HEK293 (cell line): ENCODE measurements around the gene SNCB.

Source experiments
- ATF2 ChIP-seq: fragments of 450-650 bp; formaldehyde crosslinking; IDR thresholded peaks from 2 replicates; pipeline ENCODE4 v1.5.1; 2016; ENCODE audit warnings: missing biosample characterization, missing genetic modification characterization, low read depth
- GFI1B ChIP-seq: fragments of 450-650 bp; formaldehyde crosslinking; IDR thresholded peaks from 2 replicates; pipeline ENCODE4 v1.5.1; 2016; ENCODE audit warnings: missing biosample characterization, missing genetic modification characterization
- GLI2 ChIP-seq: fragments of 450-650 bp; formaldehyde crosslinking; IDR thresholded peaks from 2 replicates; pipeline ENCODE4; 2017; ENCODE audit warnings: missing biosample characterization, missing genetic modification characterization, low read depth, borderline replicate concordance
- GLIS2 ChIP-seq: fragments of 450-650 bp; formaldehyde crosslinking; IDR thresholded peaks from 2 replicates; pipeline ENCODE4 v1.5.1; 2016; ENCODE audit warnings: missing biosample characterization, missing genetic modification characterization
- HOXA7 ChIP-seq: sonication (generic); formaldehyde crosslinking; IDR thresholded peaks from 2 replicates; pipeline ENCODE4 v1.8.1; 2022; ENCODE audit warnings: missing genetic modification reagents, borderline replicate concordance
- KLF1 ChIP-seq: fragments of 450-650 bp; formaldehyde crosslinking; IDR thresholded peaks from 2 replicates; pipeline ENCODE4 v1.5.1; 2016; ENCODE audit warnings: missing biosample characterization, missing genetic modification characterization
- KLF16 ChIP-seq: fragments of 450-650 bp; formaldehyde crosslinking; IDR thresholded peaks from 2 replicates; pipeline ENCODE4 v1.5.1; 2017; ENCODE audit warnings: missing biosample characterization, missing genetic modification characterization
- KLF9 ChIP-seq: fragments of 450-650 bp; formaldehyde crosslinking; IDR thresholded peaks from 2 replicates; pipeline ENCODE4 v1.5.1; 2016; ENCODE audit warnings: missing biosample characterization, missing genetic modification characterization, low read depth
- MYNN ChIP-seq: fragments of 450-650 bp; formaldehyde crosslinking; IDR thresholded peaks from 2 replicates; pipeline ENCODE4 v1.5.1; 2016; ENCODE audit warnings: missing biosample characterization, missing genetic modification characterization, borderline replicate concordance
- OSR2 ChIP-seq: fragments of 450-650 bp; formaldehyde crosslinking; IDR thresholded peaks from 2 replicates; pipeline ENCODE4 v1.5.1; 2016; ENCODE audit warnings: missing biosample characterization, missing genetic modification characterization
- RBAK ChIP-seq: fragments of 450-650 bp; formaldehyde crosslinking; IDR thresholded peaks from 2 replicates; pipeline ENCODE4 v1.5.1; 2016; ENCODE audit warnings: missing biosample characterization, missing genetic modification characterization
- ZBTB17 ChIP-seq: fragments of 450-650 bp; formaldehyde crosslinking; IDR thresholded peaks from 2 replicates; pipeline ENCODE4 v1.5.1; 2016; ENCODE audit warnings: missing biosample characterization, missing genetic modification characterization
- ZBTB20 ChIP-seq: fragments of 450-650 bp; formaldehyde crosslinking; IDR thresholded peaks from 2 replicates; pipeline ENCODE4 v1.5.1; 2016; ENCODE audit warnings: missing biosample characterization, missing genetic modification characterization
- ZBTB6 ChIP-seq: fragments of 450-650 bp; formaldehyde crosslinking; IDR thresholded peaks from 2 replicates; pipeline ENCODE4 v1.5.1; 2017; ENCODE audit warnings: missing biosample characterization, missing genetic modification characterization
- ZEB2 ChIP-seq: fragments of 450-650 bp; formaldehyde crosslinking; IDR thresholded peaks from 2 replicates; pipeline ENCODE4 v1.5.1; 2016; ENCODE audit warnings: missing biosample characterization, missing genetic modification characterization
- ZNF114 ChIP-seq: fragments of 450-650 bp; formaldehyde crosslinking; IDR thresholded peaks from 2 replicates; pipeline ENCODE4 v1.5.0; 2017; ENCODE audit warnings: missing biosample characterization, missing genetic modification characterization
- ZNF138 ChIP-seq: fragments of 450-650 bp; formaldehyde crosslinking; IDR thresholded peaks from 2 replicates; pipeline ENCODE4 v1.5.1; 2016; ENCODE audit warnings: missing biosample characterization, missing genetic modification characterization, borderline replicate concordance
- ZNF335 ChIP-seq: fragments of 450-650 bp; formaldehyde crosslinking; conservative IDR thresholded peaks from 2 replicates; pipeline ENCODE4 v1.5.1; 2016; ENCODE audit warnings: missing biosample characterization, missing genetic modification characterization
- ZNF449 ChIP-seq: fragments of 450-650 bp; formaldehyde crosslinking; IDR thresholded peaks from 2 replicates; pipeline ENCODE4 v1.5.1; 2017; ENCODE audit warnings: missing biosample characterization, mild to moderate bottlenecking, missing genetic modification characterization, moderate library complexity
- ZNF501 ChIP-seq: fragments of 450-650 bp; formaldehyde crosslinking; IDR thresholded peaks from 2 replicates; pipeline ENCODE4 v1.5.1; 2016; ENCODE audit warnings: missing biosample characterization, missing genetic modification characterization
- ZNF529 ChIP-seq: fragments of 450-650 bp; formaldehyde crosslinking; IDR thresholded peaks from 2 replicates; pipeline ENCODE4 v1.5.1; 2017; ENCODE audit warnings: missing genetic modification characterization, missing biosample characterization; ENCODE audit not compliant: insufficient replicate concordance
- ZNF558 ChIP-seq: fragments of 450-650 bp; formaldehyde crosslinking; IDR thresholded peaks from 2 replicates; pipeline ENCODE4 v1.5.1; 2016; ENCODE audit warnings: missing biosample characterization, missing genetic modification characterization
- ZNF596 ChIP-seq: fragments of 450-650 bp; IDR thresholded peaks from 2 replicates; pipeline ENCODE4 v1.5.0; 2018; ENCODE audit warnings: missing biosample characterization, mild to moderate bottlenecking, missing genetic modification characterization, moderate library complexity
- ZNF670 ChIP-seq: fragments of 450-650 bp; formaldehyde crosslinking; IDR thresholded peaks from 2 replicates; pipeline ENCODE4 v1.5.1; 2016; ENCODE audit warnings: missing biosample characterization, missing genetic modification characterization, low read depth
- ZNF747 ChIP-seq: fragments of 450-650 bp; formaldehyde crosslinking; IDR thresholded peaks from 2 replicates; pipeline ENCODE4 v1.5.1; 2016; ENCODE audit warnings: missing biosample characterization, missing genetic modification characterization
- ZNF785 ChIP-seq: fragments of 450-650 bp; formaldehyde crosslinking; IDR thresholded peaks from 2 replicates; pipeline ENCODE4 v1.5.1; 2016; ENCODE audit warnings: missing biosample characterization, missing genetic modification characterization
- ZNF791 ChIP-seq: fragments of 450-650 bp; formaldehyde crosslinking; IDR thresholded peaks from 2 replicates; pipeline ENCODE4 v1.5.1; 2016; ENCODE audit warnings: missing biosample characterization, missing genetic modification characterization
- ZNF792 ChIP-seq: fragments of 450-650 bp; formaldehyde crosslinking; IDR thresholded peaks from 2 replicates; pipeline ENCODE4 v1.5.1; 2016; ENCODE audit warnings: missing biosample characterization, missing genetic modification characterization
- ZNF837 ChIP-seq: fragments of 450-650 bp; formaldehyde crosslinking; IDR thresholded peaks from 2 replicates; pipeline ENCODE4 v1.5.1; 2016; ENCODE audit warnings: missing biosample characterization, missing genetic modification characterization
- TF ChIP-seq, protein P1 (sequence below): sonication (generic); formaldehyde crosslinking; IDR thresholded peaks from 2 replicates; pipeline ENCODE4 v1.8.1; 2022; ENCODE audit warnings: mild to moderate bottlenecking, moderate library complexity, missing genetic modification reagents
- TF ChIP-seq, protein P2 (sequence below): fragments of 450-650 bp; formaldehyde crosslinking; IDR thresholded peaks from 2 replicates; pipeline ENCODE4 v1.5.1; 2016; ENCODE audit warnings: missing biosample characterization, missing genetic modification characterization
- TF ChIP-seq, protein P3 (sequence below): fragments of 450-650 bp; formaldehyde crosslinking; IDR thresholded peaks from 2 replicates; pipeline ENCODE4 v1.5.1; 2016; ENCODE audit warnings: missing biosample characterization, missing genetic modification characterization
- TF ChIP-seq, protein P4 (sequence below): IDR thresholded peaks from 2 replicates; pipeline ENCODE4 v1.6.1; 2011; ENCODE audit warnings: mild to moderate bottlenecking, low read depth, low read length, borderline replicate concordance

Gene SNCB

DNA sequence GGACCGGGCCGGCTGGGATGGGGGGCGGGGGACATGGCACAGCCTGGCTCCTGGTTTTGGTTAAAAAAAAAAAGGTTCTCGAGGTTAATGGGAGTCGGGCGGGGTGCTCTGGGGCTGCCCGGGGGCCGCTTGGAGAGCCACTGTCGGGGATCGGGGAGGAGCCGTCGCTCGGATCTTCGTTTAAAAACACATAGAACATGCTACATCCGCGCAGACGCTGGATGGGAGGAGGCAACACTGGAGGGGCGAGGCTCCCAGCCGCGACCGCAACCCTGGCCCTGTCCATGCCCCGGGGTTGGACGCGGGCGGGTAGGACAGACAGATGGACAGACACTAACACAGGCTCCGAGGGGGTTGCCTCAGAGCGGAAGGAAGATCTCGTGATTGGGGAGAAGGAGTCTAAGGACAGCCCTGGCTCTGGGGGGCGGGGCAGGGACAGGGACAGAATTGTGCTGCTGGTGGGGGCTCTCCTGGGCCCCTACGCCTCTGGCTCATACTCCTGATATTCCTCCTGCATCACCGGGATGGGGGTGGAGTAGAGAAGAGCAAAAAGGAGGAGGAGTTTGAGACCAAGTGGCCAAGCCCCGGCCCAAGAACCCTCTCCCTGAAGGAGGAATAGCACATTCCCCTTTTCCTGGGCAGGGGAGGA, 9.9 kb downstream of the SNCB start (continued):
- TF ChIP-seq ZNF596 (tag by site-specific recombination) (no peak), ZBTB20 (tag by site-specific recombination) (no peak), GLIS2 (tag by site-specific recombination) (peak; percentile 27; the same call in 1 of the 2 replicates), GFI1B (tag by site-specific recombination) (no peak), ZEB2 (tag by site-specific recombination) (no peak), RBAK (tag by site-specific recombination) (no peak), OSR2 (no peak), HOXA7 (no peak), MYNN (tag by site-specific recombination) (no peak), ZNF138 (tag by site-specific recombination) (no peak), ZNF449 (tag by site-specific recombination) (no peak), ZNF501 (tag by site-specific recombination) (no peak), ZNF792 (tag by site-specific recombination) (no peak), ZNF785 (tag by site-specific recombination) (no peak), ZNF837 (no peak), GLI2 (no peak), ZBTB6 (tag by site-specific recombination) (no peak), ZNF747 (tag by site-specific recombination) (no peak), ZBTB17 (tag by site-specific recombination) (no peak), ZNF529 (tag by site-specific recombination) (no peak), ZNF114 (tag by site-specific recombination) (no peak), ATF2 (no peak), ZNF335 (tag by site-specific recombination) (peak; percentile 42), KLF9 (tag by site-specific recombination) (0 out of 2 replicates have a peak, but pooled peaks have one; percentile 13), KLF16 (tag by site-specific recombination) (no peak), ZNF558 (tag by site-specific recombination) (no peak), ZNF670 (tag by site-specific recombination) (no peak), KLF1 (tag by site-specific recombination) (0 out of 2 replicates have a peak, but pooled peaks have one; percentile 16), ZNF791 (tag by site-specific recombination) (no peak)
- TF ChIP-seq, protein P1, sequence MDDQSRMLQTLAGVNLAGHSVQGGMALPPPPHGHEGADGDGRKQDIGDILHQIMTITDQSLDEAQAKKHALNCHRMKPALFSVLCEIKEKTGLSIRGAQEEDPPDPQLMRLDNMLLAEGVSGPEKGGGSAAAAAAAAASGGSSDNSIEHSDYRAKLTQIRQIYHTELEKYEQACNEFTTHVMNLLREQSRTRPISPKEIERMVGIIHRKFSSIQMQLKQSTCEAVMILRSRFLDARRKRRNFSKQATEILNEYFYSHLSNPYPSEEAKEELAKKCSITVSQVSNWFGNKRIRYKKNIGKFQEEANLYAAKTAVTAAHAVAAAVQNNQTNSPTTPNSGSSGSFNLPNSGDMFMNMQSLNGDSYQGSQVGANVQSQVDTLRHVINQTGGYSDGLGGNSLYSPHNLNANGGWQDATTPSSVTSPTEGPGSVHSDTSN (CRISPR knock-in tag) = no peak
- TF ChIP-seq, protein P2, sequence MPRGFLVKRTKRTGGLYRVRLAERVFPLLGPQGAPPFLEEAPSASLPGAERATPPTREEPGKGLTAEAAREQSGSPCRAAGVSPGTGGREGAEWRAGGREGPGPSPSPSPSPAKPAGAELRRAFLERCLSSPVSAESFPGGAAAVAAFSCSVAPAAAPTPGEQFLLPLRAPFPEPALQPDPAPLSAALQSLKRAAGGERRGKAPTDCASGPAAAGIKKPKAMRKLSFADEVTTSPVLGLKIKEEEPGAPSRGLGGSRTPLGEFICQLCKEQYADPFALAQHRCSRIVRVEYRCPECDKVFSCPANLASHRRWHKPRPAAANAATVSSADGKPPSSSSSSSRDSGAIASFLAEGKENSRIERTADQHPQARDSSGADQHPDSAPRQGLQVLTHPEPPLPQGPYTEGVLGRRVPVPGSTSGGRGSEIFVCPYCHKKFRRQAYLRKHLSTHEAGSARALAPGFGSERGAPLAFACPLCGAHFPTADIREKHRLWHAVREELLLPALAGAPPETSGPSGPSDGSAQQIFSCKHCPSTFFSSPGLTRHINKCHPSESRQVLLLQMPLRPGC (tag by site-specific recombination) = no peak
- TF ChIP-seq, protein P3, sequence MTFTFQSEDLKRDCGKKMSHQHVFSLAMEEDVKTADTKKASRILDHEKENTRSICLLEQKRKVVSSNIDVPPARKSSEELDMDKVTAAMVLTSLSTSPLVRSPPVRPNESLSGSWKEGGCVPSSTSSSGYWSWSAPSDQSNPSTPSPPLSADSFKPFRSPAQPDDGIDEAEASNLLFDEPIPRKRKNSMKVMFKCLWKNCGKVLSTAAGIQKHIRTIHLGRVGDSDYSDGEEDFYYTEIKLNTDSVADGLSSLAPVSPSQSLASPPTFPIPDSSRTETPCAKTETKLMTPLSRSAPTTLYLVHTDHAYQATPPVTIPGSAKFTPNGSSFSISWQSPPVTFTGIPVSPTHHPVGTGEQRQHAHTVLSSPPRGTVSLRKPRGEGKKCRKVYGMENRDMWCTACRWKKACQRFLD (tag by site-specific recombination) = no peak
- TF ChIP-seq, protein P4, sequence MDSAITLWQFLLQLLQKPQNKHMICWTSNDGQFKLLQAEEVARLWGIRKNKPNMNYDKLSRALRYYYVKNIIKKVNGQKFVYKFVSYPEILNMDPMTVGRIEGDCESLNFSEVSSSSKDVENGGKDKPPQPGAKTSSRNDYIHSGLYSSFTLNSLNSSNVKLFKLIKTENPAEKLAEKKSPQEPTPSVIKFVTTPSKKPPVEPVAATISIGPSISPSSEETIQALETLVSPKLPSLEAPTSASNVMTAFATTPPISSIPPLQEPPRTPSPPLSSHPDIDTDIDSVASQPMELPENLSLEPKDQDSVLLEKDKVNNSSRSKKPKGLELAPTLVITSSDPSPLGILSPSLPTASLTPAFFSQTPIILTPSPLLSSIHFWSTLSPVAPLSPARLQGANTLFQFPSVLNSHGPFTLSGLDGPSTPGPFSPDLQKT = no peak
